DND-41 (cell line): ENCODE results near the gene FAM3D.

Experiments used
- ATAC-seq: fragments of 200-7000 bp; cut with Tn5 transposase; 3 replicates; pipeline ENCODE4 v1.9.1; 2021; ENCODE audit warnings: low read depth; ENCODE audit not compliant: insufficient read depth
- DNase-seq: peaks from one replicate; pipeline ENCODE4 v3.0.0-alpha.2; 2020
- H2AFZ ChIP-seq: 2 replicates; pipeline ENCODE4 v1.6.0; 2012; ENCODE audit warnings: low read depth, low read length
- H3K27ac ChIP-seq: 2 replicates; pipeline ENCODE4 v1.5.1; 2012; ENCODE audit warnings: low read length, inconsistent platforms
- H3K27me3 ChIP-seq: fragments of 200-600 bp; sonication (generic); 2 replicates; pipeline ENCODE4 v1.6.0; 2012; ENCODE audit warnings: low read length, mild to moderate bottlenecking, inconsistent platforms; ENCODE audit not compliant: insufficient read depth, poor library complexity
- H3K36me3 ChIP-seq: 2 replicates; pipeline ENCODE4 v1.5.1; 2012; ENCODE audit warnings: low read length, inconsistent platforms; ENCODE audit not compliant: insufficient read depth
- H3K4me1 ChIP-seq: 2 replicates; pipeline ENCODE4 v1.5.1; 2012; ENCODE audit warnings: mild to moderate bottlenecking, low read length; ENCODE audit not compliant: insufficient read depth
- H3K4me2 ChIP-seq: 2 replicates; pipeline ENCODE4 v1.6.0; 2012; ENCODE audit warnings: mild to moderate bottlenecking, moderate library complexity, low read length, inconsistent platforms; ENCODE audit not compliant: insufficient read depth
- H3K4me3 ChIP-seq, 2 experiments: fragments of 200-600 bp in 1 of 2; shearing (Covaris generic) in 1 of 2; 2 replicates each; pipeline ENCODE4 v1.5.1; 2012 to 2016; ENCODE audit warnings: inconsistent platforms in 2 of 2, low read length in 2 of 2, mild to moderate bottlenecking in 2 of 2, low read depth in 1 of 2, moderate library complexity in 1 of 2
- H3K79me2 ChIP-seq: 2 replicates; pipeline ENCODE4 v1.6.0; 2012; ENCODE audit warnings: low read length, inconsistent platforms; ENCODE audit not compliant: insufficient read depth
- H3K9ac ChIP-seq: 2 replicates; pipeline ENCODE4 v1.6.0; 2012; ENCODE audit warnings: low read depth, mild to moderate bottlenecking, inconsistent platforms, low read length, moderate library complexity
- H3K9me3 ChIP-seq: 2 replicates; pipeline ENCODE4 v1.5.1; 2012; ENCODE audit warnings: low read length, moderate library complexity, mild to moderate bottlenecking, inconsistent platforms; ENCODE audit not compliant: insufficient read depth, severe bottlenecking
- H4K20me1 ChIP-seq: 2 replicates; pipeline ENCODE4 v1.6.0; 2012; ENCODE audit warnings: low read length; ENCODE audit not compliant: insufficient read depth
- CTCF ChIP-seq: IDR thresholded peaks from 2 replicates; pipeline ENCODE4 v1.5.1; 2012; ENCODE audit warnings: borderline replicate concordance, low read length, moderate library complexity, mild to moderate bottlenecking; ENCODE audit not compliant: poor library complexity, severe bottlenecking; ENCODE audit errors: extremely low read depth
- EZH2 ChIP-seq: IDR thresholded peaks from 3 replicates; pipeline ENCODE4 v1.6.1; 2012; ENCODE audit warnings: borderline replicate concordance, low read depth, mild to moderate bottlenecking, moderate library complexity, low read length, inconsistent platforms; ENCODE audit not compliant: severe bottlenecking

FAM3D gene

GRCh38 chr3:58667704-58668103, 1.1 kb upstream of the FAM3D start:
- no peak for ATAC-seq
- H3K4me3 ChIP-seq, result no peak overlapping the region
- H3K36me3 ChIP-seq, result no peaks in the 10 kb centered on the region
- no peak for DNase-seq
- no peaks in the 10 kb centered on the region for H3K9me3 ChIP-seq
- H4K20me1 ChIP-seq, result no peaks in the 10 kb centered on the region
- H3K9ac ChIP-seq, result no peak overlapping the region
- TF ChIP-seq EZH2, result no peak
- no peak for TF ChIP-seq CTCF
- H3K4me1 ChIP-seq, result no peaks in the 10 kb centered on the region
- no peak overlapping the region for H3K27ac ChIP-seq
- H3K79me2 ChIP-seq, result no peaks in the 10 kb centered on the region
- H3K27me3 ChIP-seq, result peaks cover 4% of the 10 kb centered on the region
- no peak overlapping the region for H2AFZ ChIP-seq
- H3K4me2 ChIP-seq, result no peak overlapping the region

- Histone ChIP-seq H3K4me2 (no peak overlapping the region), H3K27me3 (peaks cover 4% of the 10 kb centered on the region), H4K20me1 (no peaks in the 10 kb centered on the region), H3K4me3 (no peak overlapping the region), H2AFZ (no peak overlapping the region), H3K36me3 (no peaks in the 10 kb centered on the region), H3K79me2 (no peaks in the 10 kb centered on the region), H3K27ac (no peak overlapping the region), H3K4me1 (no peaks in the 10 kb centered on the region), H3K9me3 (no peaks in the 10 kb centered on the region), H3K9ac (no peak overlapping the region)
- DNase-seq (no peak), ATAC-seq (no peak)
- TF ChIP-seq CTCF (no peak), EZH2 (no peak)
These were observed 655 bp upstream of the FAM3D start for GRCh38 chr3:58667229-58667628.

GRCh38 chr3:58665405-58665804, 1.2 kb downstream of the FAM3D start:
- H3K79me2 ChIP-seq, result no peaks in the 10 kb centered on the region
- no peak overlapping the region for H2AFZ ChIP-seq
- peaks cover 1% of the 10 kb centered on the region for H3K27me3 ChIP-seq
- DNase-seq, result no peak
- no peak overlapping the region for H3K27ac ChIP-seq
- no peak overlapping the region for H3K4me3 ChIP-seq
- H3K9ac ChIP-seq, result no peak overlapping the region
- H3K4me2 ChIP-seq, result no peak overlapping the region
- H3K4me1 ChIP-seq, result no peaks in the 10 kb centered on the region
- TF ChIP-seq EZH2 (no peak), CTCF (no peak)
- no peak for ATAC-seq
- H3K9me3 ChIP-seq, result no peaks in the 10 kb centered on the region
- no peaks in the 10 kb centered on the region for H4K20me1 ChIP-seq
- no peaks in the 10 kb centered on the region for H3K36me3 ChIP-seq

GRCh38 chr3:58664611-58665010, 2.0 kb downstream of the FAM3D start:
- no peaks in the 10 kb centered on the region for H3K9me3 ChIP-seq
- H2AFZ ChIP-seq, result no peak overlapping the region
- no peak overlapping the region for H3K4me2 ChIP-seq
- H3K4me1 ChIP-seq, result no peaks in the 10 kb centered on the region
- no peak overlapping the region for H3K4me3 ChIP-seq
- DNase-seq, result no peak
- no peak for ATAC-seq
- no peaks in the 10 kb centered on the region for H3K27me3 ChIP-seq
- H3K27ac ChIP-seq, result no peak overlapping the region
- H3K79me2 ChIP-seq, result no peaks in the 10 kb centered on the region
- H4K20me1 ChIP-seq, result no peaks in the 10 kb centered on the region
- no peaks in the 10 kb centered on the region for H3K36me3 ChIP-seq
- H3K9ac ChIP-seq, result no peak overlapping the region
- TF ChIP-seq EZH2 (no peak), CTCF (no peak)
